ENCODE measurements around the gene BOD1L1. TPM values are rescaled to one million over a fixed set of nuclear protein-coding genes. Genes with fewer than 3 reads are reported as not detected.

Gene BOD1L1
- total RNA-seq: 10 to 100 TPM; 34.6 to 45.3 (median 35.4) TPM

DNA sequence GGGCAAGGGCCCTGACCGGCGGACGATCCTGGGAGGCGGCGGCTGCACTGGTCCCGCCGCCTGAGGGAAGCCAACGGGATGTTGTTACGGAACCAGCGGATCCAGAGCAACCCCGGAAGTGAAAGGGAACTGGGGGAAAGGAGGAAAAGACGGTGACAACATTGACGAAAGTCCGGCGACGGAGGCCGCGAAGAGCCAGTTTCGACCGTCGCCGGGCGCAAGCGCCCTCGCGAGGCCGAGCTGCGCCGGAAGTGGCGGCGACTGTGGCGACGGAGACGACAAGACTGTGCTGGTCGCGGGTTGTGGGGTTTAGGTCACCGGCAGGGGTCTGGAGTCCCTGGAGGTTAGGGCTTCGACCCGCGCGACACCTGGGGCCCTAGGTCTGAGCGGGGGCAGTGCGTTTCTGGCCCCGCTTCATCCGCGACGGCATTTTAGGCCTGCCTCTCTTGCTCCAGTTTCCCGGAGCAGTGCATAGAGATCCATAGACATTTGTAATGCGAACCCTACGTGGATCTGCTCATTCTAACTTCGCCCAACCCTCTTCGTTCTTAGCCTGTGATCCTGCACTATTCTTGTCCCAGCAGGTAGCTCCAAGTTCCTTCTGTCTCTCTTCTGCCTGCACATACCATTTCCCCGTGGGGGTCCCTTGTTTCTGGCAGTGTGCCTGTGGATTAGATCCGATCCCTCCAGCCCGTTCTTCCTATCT is at the start of gene BOD1L1:
Gene BOD1L1, minus strand, starts transcription at position 120 of the 706 bp plus-strand sequence. CDS start 138 bp downstream, outside the sequence.
- H3K9me3 ChIP-seq: no peaks in the 10 kb centered on the region
- peak; percentile 95 for ATAC-seq
- H3K4me3 ChIP-seq: peak within 1 kb of the TSS; percentile 61 to 85
- no peaks in the 10 kb centered on the region for H3K27me3 ChIP-seq
- H3K36me3 ChIP-seq: no peaks in the 10 kb centered on the region
- 0% methylated on average over 3 to 30 of the region's 55 CpGs for whole genome bisulfite sequencing, 2 donors (ENCODE audit: low coverage in 1 of 2)
- TF ChIP-seq POLR2AphosphoS5 (IDR thresholded peaks at IDR 0.05) (peak; percentile 95), POLR2A (IDR thresholded peaks at IDR 0.05) (peak; percentile 70 to 86), EP300 (IDR thresholded peaks at IDR 0.05) (no peak)
- TF ChIP-seq, protein P1, sequence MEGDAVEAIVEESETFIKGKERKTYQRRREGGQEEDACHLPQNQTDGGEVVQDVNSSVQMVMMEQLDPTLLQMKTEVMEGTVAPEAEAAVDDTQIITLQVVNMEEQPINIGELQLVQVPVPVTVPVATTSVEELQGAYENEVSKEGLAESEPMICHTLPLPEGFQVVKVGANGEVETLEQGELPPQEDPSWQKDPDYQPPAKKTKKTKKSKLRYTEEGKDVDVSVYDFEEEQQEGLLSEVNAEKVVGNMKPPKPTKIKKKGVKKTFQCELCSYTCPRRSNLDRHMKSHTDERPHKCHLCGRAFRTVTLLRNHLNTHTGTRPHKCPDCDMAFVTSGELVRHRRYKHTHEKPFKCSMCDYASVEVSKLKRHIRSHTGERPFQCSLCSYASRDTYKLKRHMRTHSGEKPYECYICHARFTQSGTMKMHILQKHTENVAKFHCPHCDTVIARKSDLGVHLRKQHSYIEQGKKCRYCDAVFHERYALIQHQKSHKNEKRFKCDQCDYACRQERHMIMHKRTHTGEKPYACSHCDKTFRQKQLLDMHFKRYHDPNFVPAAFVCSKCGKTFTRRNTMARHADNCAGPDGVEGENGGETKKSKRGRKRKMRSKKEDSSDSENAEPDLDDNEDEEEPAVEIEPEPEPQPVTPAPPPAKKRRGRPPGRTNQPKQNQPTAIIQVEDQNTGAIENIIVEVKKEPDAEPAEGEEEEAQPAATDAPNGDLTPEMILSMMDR (IDR thresholded peaks at IDR 0.05): peak in 3 of 4 experiments; percentile 36 to 68 (median 44)
- peak within 1 kb of the TSS; percentile 77 to 96 (median 92) for H3K27ac ChIP-seq
- peaks cover 3 to 48% (median 9%) of the 10 kb centered on the region in 3 donors for H3K4me1 ChIP-seq

DNA sequence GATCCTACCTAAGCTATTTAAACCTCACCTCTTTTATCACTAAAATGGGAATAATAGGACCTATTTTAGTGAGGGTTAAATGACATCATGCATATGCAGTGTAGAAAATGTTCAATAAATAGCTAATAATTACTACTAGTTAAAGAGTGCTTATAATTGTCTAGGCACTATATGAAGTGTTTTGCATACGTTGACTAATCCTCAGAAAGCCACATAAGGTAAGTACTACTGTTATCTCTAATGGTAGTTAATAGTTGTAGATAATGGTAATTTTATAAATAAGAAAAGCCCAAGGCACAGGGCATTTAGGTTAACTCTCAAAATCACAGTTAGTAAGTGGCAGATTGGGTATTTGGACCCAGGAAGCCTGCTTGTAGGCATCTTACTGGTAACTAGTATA is 47.4 kb upstream of the BOD1L1 start:
- Histone ChIP-seq H3K9me3 (peaks cover 0 to 22% (median 0%) of the 10 kb centered on the region in 3 donors), H3K27me3 (no peaks in the 10 kb centered on the region), H3K4me3 (no peak overlapping the region), H3K4me1 (no peaks in the 10 kb centered on the region), H3K36me3 (no peaks in the 10 kb centered on the region), H3K27ac (no peak overlapping the region)
- TF ChIP-seq, protein P1 (IDR thresholded peaks at IDR 0.05): no peak
- no peak for TF ChIP-seq EP300 (IDR thresholded peaks at IDR 0.05)
- no peak for TF ChIP-seq POLR2A (IDR thresholded peaks at IDR 0.05)
- TF ChIP-seq POLR2AphosphoS5 (IDR thresholded peaks at IDR 0.05): no peak
- WGBS, 2 donors (ENCODE audit: low coverage in 1 of 2): 58 to 65% methylated on average over 1 of the region's 1 CpG
- ATAC-seq: no peak

DNA sequence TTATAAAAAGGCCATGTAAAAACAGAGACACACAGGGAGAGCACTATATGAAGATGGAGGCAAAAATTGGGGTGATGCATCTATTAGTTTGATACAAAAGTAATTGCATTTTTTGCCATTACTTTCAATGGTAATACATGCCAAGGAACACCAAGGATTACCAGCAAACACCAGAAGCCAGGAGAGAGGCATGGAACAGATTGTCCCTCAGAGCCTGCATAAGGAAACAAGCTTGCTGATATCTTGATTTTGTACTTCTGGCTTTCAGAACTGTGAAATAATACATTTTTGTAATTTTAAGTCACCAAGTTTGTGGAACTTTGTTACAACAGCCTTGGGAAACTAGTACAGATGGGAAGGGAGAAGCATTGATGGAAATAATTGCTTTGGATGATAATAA is 45.6 kb upstream of the BOD1L1 start:
- TF ChIP-seq POLR2AphosphoS5 (IDR thresholded peaks at IDR 0.05) (no peak), EP300 (IDR thresholded peaks at IDR 0.05) (no peak), POLR2A (IDR thresholded peaks at IDR 0.05) (no peak)
- TF ChIP-seq, protein P1 (IDR thresholded peaks at IDR 0.05): no peak
- Histone ChIP-seq H3K4me3 (no peak overlapping the region), H3K4me1 (no peaks in the 10 kb centered on the region), H3K9me3 (peaks cover 0 to 22% (median 0%) of the 10 kb centered on the region in 3 donors), H3K36me3 (no peaks in the 10 kb centered on the region), H3K27ac (no peak overlapping the region), H3K27me3 (no peaks in the 10 kb centered on the region)
- no peak for ATAC-seq

DNA sequence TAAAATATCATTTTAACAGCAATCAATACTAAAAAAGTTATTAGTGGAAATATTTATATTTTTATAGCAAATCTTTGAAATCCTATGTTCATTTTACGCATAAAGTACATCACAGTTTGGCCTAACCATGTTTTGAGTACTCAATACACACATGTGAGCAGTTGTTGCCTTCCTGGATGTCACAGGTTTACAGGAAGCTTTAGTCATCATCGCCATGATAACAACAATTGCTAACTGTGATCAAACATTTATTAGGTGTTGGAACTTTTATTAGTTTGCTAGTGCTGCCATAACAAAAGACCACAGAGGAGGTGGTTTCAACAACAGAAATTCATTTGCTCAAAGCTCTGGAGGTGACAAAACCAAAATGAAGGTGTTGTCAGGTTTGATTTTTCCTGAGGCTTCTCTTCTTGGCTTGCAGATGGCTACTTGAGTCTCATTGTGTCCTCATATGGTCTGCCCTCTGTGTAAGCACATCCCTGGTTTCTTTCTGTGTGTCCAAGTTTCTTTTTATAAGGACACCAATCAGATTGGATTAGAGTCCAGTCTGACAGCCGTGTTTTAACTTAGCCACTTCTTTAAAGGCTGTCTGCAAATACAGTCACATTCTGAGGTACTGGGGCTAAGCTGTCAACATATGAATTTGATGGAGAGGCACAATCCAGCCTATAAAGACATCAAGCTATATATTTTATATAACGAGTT is 43.1 kb upstream of the BOD1L1 start:
- Histone ChIP-seq H3K4me3 (no peak overlapping the region), H3K4me1 (no peaks in the 10 kb centered on the region), H3K27ac (no peak overlapping the region), H3K27me3 (no peaks in the 10 kb centered on the region), H3K36me3 (no peaks in the 10 kb centered on the region), H3K9me3 (peaks cover 0 to 22% (median 0%) of the 10 kb centered on the region in 3 donors)
- ATAC-seq: no peak
- WGBS, 2 donors (ENCODE audit: low coverage in 1 of 2): 76 to 86% methylated on average over 4 of the region's 4 CpGs
- no peak for TF ChIP-seq POLR2A (IDR thresholded peaks at IDR 0.05)
- no peak for TF ChIP-seq EP300 (IDR thresholded peaks at IDR 0.05)
- TF ChIP-seq POLR2AphosphoS5 (IDR thresholded peaks at IDR 0.05): no peak
- TF ChIP-seq, protein P1 (IDR thresholded peaks at IDR 0.05): no peak
